ENCODE results near the gene KRTAP12-1.

GRCh38 chr21:44639331-44639655, 42.7 kb downstream of the KRTAP12-1 start:
- TF ChIP-seq TAF1 (IDR thresholded peaks at IDR 0.05; ENCODE audit: borderline replicate concordance, insufficient read depth, low read length), result no peak
- no peak for TF ChIP-seq REST (IDR thresholded peaks at IDR 0.05; ENCODE audit: insufficient read depth in 1 of 2, low read depth in 2 of 2, low read length in 2 of 2)
- TF ChIP-seq POLR2AphosphoS5 (IDR thresholded peaks at IDR 0.05; ENCODE audit: low read depth, low read length), result no peak
- no peak for TF ChIP-seq FOXP2 (optimal IDR thresholded peaks at IDR 0.05; ENCODE audit: borderline replicate concordance, extremely low read depth, extremely low read length, insufficient read depth)
- TF ChIP-seq SIN3A (IDR thresholded peaks at IDR 0.05; ENCODE audit: borderline replicate concordance, insufficient read depth, low read length), result no peak

Data from PFSK-1 (cell line).